ENCODE measurements around the gene GPER1.
A peak's percentile ranks its signal among the peaks of the same experiment; 100 is the strongest.
"Not testable (repeated sequence)": the region's sequence is repeated elsewhere in the genome, so short reads cannot be mapped to it uniquely, and the experiment has no call there.

The GPER1 gene

GRCh38 chr7:1071731-1072254 lies 16.1 kb upstream of the GPER1 start:
- no peak for DNase-seq

DNA sequence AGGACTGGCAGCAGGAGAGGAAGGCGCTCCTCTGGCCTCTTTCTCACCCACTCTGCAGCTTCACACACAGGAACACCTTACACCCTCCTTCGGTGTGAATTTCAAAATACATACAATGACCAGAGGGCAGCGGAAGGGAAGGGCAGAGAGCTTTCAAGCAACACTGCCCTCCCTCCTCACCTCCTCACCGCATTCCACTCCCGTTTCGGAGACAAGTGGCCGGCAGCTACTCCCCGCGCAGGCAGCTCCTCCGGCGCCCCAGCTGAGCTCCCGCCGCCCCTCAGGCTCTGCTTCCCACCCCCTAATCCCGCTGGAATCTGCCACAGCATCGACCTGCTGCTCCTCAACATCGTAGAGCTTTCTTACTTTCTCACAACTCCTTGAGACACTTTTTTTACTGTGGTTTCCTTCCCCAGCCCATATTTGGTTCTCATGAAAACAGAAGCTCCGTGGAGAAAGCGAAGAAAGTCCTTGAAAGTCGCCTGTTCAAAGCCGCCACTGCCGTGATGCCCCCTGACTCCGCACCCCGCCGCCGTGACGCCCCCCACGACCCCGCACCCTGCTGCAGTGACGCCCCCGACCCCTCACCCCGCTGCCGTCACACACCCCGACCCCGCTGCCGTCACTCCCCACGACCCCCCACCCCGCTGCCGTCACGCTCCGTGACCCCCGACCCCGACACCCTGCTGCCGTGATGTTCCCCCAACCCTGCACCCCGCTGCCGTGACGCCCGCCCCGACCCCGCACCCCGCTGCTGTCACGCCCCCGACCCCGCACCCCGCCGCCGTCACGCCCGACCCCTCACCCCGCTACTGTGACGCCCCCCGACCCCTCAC lies 14.6 kb upstream of the GPER1 start:
- no peak for DNase-seq

GRCh38 chr7:1074018-1074417 lies 13.9 kb upstream of the GPER1 start:
- not testable (repeated sequence) for DNase-seq

- DNase-seq = no peak
These were observed 13.1 kb upstream of the GPER1 start for GRCh38 chr7:1074593-1075431.

- no peak for DNase-seq
These were observed 11.5 kb upstream of the GPER1 start for GRCh38 chr7:1076184-1077072.

DNA sequence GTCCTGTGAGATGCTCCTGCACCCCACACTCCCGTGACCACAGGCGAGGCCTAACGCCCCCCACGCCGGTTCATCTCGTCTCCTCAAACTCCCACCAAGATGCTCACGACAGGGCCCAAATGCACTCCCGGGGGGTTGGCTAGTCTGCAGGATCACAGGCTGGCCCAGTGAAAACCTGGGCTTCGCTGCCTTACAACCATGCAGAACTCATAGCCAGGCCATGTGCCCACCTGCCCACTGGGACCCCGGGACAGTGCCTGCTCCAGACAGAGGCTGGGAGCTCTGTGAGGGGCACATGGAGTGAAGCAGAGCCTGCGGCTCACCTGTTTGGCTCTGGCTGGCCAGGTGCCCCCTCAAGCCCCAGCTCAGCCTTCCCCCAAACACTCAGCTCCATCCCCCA lies 9.4 kb upstream of the GPER1 start:
- DNase-seq = no peak

DNA sequence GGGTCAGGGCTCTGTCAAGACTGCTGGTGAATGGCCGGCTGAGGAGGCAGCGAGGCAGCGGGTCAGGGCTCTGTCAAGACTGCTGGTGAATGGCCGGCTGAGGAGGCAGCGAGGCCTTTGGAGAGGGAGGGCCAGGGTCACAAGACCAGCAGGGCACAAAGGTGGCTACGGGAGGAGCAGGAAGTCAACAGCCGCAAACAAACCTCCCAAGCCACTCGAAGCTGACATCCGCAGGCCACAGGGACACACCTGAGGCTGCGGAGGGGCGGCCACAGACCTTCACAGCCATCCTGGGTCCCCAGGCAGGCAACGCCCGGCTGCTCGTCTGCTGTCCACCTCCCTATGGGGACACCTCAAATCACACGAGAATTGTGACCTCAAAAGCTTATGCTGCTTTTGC lies 8.9 kb upstream of the GPER1 start:
- DNase-seq = no peak

DNA sequence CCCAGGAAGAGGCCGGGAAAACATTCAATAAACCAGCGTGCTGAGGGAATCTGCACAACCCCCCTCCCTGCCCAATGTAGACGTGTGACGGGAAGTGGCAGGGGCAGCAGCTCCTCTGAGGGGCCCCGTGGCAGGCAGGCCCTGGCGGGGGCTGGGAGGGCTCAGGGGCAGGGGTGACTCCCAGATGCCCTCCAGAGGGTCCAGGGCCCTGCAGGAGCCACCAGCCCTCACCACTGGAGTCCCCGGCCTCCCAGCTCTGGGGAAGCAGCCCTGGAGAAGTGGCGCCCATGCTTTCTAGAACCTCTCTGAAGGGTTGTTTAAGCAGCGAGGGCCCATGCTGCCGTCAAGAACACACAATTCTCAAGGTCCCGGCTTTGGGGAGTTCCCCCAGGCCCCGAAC lies 8.4 kb upstream of the GPER1 start:
- DNase-seq = no peak

GRCh38 chr7:1080252-1080920 lies 7.5 kb upstream of the GPER1 start:
- no peak for DNase-seq

GRCh38 chr7:1080921-1081255 lies 7.0 kb upstream of the GPER1 start:
- DNase-seq = no peak

DNA sequence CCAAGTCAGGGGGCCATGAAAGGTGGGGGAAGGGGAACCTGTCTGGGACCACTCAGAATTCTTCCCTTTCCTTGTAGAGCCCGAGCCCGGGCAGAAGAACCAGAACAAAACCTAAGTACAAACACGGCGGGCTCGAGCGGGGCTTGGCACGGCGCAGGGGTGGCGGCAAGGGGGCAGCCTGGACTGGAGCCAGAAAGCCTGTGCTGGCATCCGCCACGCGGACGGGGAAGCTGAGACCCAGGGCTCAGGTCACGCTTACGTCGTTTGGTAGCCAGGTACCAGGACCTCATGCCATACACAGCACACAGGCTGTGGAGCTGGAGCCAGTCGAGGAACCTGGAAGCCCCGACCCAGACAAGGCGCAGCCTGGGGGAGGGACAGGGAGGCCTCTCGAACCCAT lies 6.6 kb upstream of the GPER1 start:
- DNase-seq = no peak

- DNase-seq = peak; percentile 67
These were observed 5.9 kb upstream of the GPER1 start for GRCh38 chr7:1081931-1082401.

- DNase-seq = no peak
These were observed 3.9 kb upstream of the GPER1 start for GRCh38 chr7:1083729-1084657.

DNA sequence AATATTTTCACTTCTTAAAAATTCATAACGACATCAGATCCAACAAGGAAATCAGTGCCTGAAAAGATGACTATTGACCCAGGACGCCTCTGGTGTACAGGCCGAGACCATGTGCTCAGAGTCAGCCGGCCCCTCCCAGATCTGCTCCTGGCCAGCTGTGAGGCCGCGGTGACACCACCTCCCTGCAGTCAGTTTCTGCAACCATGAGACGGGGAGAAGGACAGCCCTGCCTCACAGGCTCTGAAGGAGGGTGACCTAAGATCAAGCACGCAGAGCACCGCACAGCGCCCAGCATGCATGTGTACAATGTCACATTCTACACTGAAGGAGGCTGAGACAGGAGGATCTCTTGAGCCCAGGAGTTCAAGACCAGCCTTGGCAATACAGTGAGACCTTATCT lies 2.6 kb upstream of the GPER1 start:
- DNase-seq = no peak

DNA sequence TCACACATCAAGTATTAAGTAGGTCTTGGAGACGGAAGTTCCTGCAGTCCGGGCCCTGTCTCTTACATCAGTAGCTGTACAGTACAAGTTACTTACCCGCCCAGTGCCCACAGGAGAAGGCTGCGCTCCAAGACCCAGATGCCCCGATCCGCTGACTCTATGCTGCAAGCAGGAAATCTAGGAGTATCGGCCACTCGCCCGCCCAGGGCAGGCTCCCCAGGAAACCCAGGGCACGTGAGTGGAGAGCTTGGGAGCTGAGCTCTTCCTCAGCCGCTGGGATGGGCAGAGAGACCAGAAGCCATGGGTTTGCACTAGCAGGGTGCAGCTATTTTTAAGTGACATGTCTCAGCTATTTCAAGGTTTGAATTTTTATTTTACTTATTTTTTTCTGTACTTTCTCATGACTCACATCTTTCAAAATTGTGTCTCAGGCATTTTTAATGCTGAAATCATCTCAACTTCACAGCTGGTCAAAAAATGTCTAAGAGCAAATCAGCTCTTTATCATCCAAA lies 1.9 kb upstream of the GPER1 start:
- no peak for DNase-seq

DNA sequence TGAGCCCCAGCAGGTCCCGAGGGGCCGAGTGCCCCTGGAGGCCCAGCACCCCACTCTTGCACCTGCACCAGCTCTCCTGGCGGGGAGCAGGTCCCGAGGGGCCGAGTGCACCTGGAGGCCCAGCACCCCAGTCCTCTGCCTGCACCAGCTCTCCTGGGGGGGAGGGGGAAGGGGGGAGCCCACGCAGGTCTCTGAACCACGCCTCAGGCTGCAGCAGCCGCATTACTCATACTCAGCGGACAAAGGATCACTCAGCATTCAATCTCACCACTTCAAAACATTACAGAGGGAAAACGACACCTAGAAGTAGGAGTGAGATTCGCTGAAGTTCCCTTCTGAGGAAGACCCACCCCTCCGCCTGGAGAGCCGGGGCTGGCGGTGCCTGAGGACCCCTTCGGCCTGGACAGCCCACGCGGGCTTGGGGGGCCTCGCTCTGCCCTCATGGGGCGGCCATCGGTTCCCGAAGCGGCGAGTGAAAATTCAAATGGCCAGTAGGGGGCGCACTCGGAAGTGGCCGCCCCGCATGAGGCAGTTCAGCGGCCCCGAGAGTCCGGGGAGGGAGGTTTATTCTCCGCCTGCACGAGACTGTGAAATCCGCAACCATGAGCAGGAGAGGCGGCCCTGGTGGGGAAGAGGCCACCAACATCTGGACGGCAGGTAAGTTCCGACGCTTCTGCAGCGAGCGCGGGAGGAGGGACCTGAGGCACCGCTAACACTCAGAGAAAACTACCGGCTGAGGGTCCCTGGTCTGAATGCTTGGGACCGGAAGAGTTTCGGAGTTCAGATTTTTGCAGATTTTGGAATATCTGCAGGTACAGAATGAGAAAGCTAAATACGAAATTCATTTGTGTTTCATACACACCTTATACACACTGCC lies 1.1 kb upstream of the GPER1 start:
- DNase-seq = peak; percentile 11

- DNase-seq = no peak
These were observed 473 bp upstream of the GPER1 start for GRCh38 chr7:1087465-1087814.

GRCh38 chr7:1090236-1090635 lies 2.3 kb downstream of the GPER1 start:
- DNase-seq = no peak

DNA sequence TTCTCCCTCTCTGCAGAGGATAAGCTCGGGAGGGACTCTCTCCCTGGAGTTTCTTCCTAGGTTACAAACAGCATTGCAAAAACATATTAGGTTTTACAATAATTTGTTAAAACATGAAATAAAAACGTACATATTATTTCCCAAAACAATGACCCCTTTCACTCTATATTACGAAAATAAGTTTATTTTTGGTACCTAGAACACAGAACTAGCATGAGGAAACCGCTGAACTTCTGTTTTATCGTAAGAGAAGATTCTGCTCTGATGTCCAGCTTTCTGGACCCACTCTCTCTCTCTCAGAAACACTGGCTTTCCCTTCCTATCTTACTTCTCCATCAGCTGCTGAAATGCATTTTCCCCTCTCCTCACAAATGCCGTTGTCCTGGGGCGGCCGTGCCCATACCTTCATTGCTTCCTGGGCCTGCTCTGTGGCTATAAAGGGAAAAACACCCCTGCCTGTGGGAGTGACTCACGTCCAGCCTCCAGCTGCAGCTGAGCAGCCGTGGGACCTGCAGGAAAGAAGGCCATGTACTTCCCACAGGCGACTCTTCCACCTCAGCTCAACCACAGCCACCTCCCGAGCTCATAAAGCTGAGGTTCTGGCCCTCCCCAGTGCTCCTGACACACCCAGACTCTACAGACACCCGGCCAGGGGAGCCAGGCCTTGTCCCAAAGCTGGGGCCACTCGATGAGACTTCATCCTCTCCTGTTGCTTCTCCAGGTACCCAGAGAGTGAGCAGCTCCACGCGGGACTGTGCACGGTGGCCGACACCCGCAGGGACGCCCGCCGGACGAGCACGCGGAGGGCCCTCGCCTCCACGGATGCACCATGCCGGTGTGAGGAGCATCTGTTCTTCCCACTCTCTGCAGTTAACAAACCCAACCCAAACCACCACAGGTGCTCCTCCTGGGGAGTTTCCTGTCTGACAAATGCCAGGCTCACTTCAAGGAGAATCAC lies 3.1 kb downstream of the GPER1 start:
- DNase-seq = no peak
